Epidermal melanocyte (primary cell): ENCODE results near the gene FBXW7.

Experiments used
- DNase-seq: peaks from one replicate; pipeline ENCODE4 v3.0.0; 2011; ENCODE audit warnings: low spot score; ENCODE audit not compliant: insufficient read length

Gene FBXW7

DNA sequence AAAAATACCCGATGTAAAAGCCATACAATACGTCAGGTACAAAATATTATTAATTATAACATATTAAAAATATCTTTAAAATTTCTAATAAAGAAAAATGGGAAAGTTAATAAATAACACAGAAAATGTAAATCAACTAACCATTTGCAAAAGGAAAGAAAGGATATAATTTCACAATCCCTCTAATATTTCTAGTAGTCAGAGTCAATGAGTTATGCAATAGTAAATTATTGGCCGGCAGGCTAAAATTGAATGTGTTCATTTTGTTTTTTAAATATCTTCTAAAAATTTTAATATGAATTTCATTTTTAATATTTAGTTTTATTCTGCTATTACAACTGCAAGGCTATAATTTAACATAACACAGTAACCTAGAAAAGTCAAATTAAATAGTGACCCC lies 155.7 kb downstream of the FBXW7 start:
- no peak for DNase-seq

DNA sequence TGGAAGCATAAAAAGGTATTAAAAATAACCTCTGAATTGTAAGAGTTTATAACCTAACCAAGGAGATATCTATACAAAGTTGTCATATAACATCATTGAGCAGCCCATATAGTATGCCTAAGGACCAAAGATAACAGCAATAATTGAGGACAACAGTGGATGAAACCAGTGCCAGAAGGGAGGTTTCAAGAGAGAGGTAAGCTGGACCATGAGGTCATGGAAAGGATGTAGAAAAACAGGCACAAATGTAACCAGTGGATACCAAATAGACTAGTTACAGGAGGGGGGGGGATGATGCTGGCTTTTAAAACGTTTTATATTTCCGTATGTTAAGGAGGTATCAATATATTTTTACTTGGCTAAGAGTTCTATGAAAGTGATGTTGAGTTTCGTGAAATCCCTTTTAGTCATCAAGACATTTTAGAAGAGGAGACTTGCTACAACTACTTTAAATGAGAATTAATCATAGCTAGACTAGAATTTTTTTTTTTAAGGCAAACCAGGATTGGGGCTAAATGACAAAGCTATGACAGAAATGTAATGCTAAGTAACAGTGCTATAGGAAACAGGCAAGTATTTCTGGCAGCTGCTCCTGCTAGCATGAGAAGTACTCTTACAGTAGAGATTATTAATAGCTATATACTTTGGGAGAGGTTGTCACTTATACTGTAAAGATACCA lies 161.1 kb downstream of the FBXW7 start:
- DNase-seq = no peak

GRCh38 chr4:152374153-152374552 lies 161.7 kb downstream of the FBXW7 start:
- DNase-seq = no peak

DNA sequence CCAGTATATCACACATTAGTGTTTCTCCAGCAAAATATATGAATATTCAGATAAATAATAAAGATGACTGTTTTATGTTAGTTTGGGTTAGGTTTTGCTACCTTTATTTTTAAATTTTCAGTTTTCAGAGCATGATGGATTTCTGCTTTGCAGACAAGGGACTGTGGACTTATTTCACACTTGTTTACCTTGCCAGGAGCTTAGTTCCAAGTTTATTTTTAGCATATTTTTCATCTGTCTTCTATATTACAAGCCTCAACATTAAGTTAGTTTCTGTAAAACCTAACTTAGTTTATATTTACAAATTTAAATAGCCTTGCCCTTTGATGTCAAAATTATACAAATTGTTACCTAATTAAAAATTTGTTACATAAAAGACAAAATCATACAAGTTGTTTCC lies 163.4 kb downstream of the FBXW7 start:
- DNase-seq = no peak

GRCh38 chr4:152369902-152370295 lies 166.0 kb downstream of the FBXW7 start:
- no peak for DNase-seq

DNA sequence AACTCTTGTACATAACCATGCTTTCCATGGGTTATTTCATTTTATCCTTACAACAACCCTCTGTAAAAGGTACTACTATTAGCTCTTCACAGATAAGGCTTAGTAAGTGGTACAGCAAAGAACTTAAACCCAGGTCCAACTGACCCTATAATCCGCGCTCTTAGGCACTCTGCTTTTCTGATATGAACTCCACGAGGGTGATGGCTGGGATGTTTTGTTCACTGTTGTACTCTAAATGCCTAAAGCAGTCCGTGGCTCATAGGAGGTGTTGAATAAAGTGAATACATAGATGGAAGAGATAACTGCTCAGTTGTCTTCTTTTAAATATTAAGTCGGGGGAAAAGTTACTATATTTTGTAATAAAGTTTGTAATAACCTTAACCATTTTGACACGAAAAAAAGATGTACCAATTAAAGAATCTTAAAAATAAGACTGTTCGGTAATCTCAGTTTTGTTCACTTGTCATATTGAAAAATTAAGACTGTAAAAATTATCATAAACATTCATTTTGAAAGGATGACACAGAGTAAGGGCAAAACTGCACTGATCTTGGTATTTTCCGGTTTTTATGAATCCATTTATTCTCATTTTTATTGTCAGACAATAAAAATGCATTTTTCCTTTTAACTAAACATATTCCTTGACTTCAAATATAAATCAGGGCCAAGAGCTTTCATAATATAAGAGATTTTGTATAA lies 166.5 kb downstream of the FBXW7 start:
- no peak for DNase-seq

DNA sequence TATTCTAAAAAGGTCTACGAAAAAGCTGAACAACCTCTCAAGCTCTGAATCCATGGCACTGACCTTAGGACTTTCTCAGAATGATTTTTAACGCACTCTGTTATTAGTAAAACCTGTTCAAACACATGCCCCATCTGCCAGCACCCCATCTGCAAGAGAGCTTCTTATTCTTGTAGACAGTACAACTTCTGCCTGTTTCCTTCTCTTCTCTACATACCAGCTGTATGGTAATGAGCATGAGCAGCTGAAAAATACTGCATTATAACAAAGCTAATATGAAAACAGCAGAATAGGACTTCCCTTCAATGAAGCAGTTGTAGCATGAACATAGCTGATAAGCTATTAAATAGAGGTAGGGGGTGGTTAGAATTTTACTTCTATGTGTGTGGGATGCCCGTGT lies 167.9 kb downstream of the FBXW7 start:
- DNase-seq = no peak

- no peak for DNase-seq
These were observed 171.0 kb downstream of the FBXW7 start for GRCh38 chr4:152364883-152365282.

GRCh38 chr4:152364383-152364782 lies 171.5 kb downstream of the FBXW7 start:
- DNase-seq = no peak

DNA sequence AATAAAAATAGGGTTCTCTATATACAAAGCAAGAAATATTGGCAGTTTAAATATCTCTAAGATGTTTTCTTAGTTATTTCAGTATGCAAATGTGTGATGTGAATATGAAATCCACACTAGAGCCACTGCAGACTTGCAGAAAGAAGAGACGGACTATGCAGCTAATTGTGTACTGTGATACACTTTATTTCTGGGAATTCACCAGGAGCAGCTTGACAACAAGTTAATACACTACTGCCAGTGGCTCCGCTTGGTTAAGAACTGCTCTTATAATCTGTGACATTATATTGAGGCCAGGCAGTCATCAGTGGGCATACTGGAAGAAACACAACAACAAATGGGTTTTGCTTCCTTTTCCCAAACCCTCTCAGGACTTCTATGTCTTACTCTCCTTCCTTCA lies 172.0 kb downstream of the FBXW7 start:
- no peak for DNase-seq

- DNase-seq = no peak
These were observed 172.8 kb downstream of the FBXW7 start for GRCh38 chr4:152363086-152363485.

DNA sequence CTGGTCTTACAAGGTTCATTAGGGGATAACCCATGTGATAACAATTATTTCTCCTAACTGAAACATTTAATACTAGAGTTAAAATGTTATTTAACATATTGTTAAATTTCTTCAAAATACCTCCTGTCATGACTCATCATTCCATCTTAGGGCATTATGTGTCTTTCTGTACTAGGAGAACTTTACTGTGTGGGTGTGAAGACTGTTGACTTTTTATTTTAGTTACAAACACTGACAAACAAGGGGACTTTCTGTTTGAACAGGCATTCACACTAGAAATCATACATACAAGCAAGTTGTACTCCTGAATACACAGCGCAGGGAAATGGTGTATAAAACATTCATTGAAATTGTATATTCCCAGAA lies 175.9 kb downstream of the FBXW7 start:
- no peak for DNase-seq

- DNase-seq = no peak
These were observed 176.5 kb downstream of the FBXW7 start for GRCh38 chr4:152359208-152360044.

DNA sequence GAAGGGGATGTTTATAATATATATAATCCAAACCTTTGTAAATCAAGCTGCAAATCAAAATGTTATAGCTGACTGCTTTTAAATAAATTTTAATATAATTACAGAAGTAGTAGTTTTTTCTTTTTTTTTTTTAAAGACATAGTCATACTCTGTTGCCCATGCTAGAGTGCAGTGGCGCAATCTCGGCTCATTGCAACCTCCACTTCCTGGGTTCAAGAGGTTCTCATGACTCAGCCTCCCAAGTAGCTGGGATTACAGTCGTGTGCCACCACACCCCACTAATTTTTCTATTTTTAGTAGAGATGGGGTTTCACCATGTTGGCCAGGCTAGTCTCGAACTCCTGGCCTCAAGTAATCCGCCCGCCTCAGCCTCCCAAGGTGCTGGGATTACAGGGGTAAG lies 178.7 kb downstream of the FBXW7 start:
- DNase-seq = no peak

DNA sequence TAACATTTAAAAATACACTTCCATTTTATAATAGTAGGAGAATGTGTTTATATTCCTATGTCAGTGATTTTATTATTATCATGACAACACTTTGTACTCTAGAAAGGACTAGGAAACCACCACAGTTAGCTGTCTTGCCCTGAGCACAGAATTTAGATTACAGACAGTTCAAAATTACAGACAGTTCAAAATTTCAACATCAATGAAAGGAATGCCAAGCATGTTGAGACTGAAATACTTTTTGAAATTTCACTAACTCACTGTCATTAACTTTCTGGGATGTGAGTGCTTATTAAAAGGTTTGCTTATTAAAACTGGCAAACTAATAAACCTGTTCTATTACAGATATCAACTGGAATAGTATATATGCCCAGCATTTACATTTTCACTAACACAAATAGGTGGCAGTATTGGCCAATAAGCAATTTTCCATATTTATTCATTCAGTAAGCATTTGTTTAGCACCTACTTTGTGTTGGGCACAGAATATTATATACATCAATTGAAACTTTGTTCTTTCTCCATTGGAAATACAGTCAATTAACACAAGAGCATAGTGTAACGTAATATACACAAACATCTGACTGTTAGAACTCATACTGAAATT lies 179.4 kb downstream of the FBXW7 start:
- DNase-seq = no peak

DNA sequence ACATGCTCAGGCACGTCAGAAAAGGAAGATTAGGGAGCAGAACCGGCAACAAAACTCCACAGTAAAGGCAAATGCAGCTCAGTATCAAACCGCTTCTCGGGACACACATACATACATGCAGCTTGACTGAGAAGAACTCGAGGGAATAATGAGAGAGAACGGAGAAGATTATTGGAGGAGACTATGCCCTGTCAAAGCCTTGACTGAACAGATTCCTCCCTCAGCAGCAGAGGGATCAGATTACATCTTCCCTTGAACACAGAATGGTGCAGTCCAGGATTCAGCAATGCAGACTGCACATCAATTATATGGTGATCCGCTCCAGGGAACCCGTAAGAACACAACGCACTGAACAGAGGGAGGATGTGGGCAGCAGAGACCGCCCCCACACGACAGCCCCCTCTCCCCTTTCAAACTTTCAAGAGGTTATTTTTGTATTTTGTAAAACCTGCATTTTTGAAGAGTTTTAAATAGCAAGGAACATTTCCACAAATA lies 183.2 kb downstream of the FBXW7 start:
- peak; percentile 57 for DNase-seq

DNA sequence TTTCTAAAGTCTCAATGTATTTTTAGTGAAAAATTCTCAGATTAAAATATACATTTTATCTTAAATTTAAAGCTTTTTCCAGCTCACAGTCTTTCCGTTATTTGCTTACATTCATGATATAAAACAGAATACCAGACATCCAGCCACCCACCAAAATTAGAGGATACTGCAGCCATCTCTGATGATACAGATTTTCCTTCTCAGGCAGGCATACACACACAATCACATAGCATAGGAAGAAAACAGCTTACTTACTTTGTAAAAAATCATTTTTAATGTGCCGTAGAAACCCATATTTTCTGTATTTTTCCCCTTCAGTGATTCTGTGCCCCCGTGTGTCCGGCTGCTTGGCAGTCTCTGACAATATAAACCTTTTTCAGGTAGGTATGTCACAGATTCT lies 183.7 kb downstream of the FBXW7 start:
- no peak for DNase-seq

DNA sequence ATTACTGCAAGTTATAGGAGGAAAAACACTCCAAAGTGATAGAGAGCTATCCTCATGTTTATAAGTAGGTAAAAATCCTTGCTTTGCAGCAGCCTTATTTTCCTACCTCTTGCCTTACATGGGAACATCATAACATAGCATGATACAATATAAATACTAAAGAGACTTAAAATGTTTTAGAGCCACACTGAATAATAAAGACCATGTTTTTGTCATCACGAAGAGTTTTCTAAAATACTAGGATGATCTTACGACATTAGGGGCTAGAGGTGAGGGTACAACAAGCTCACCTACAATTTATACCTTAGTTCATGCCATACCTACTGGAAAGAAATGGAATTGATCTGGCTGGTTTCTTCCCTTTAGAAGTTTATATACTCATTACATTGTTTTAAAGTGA lies 184.8 kb downstream of the FBXW7 start:
- no peak for DNase-seq

DNA sequence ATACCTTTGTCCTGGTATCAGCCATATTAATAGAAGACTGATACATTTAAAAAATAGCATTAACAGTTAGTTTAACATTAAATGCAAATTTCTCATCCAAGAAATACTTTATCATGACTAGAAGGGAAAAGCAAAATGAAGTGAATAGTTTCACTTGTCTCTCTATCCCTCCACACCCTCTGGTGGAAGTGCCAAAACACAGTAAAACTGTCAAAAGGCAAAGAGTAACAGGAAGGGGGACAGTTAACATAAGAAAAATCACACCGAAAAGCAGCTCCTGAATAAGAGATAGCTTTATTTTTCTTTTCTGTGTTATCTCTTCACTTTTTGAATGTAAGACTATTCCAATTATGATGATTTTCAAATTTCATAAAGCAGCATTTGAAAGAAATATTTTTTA lies 187.2 kb downstream of the FBXW7 start:
- DNase-seq = no peak

DNA sequence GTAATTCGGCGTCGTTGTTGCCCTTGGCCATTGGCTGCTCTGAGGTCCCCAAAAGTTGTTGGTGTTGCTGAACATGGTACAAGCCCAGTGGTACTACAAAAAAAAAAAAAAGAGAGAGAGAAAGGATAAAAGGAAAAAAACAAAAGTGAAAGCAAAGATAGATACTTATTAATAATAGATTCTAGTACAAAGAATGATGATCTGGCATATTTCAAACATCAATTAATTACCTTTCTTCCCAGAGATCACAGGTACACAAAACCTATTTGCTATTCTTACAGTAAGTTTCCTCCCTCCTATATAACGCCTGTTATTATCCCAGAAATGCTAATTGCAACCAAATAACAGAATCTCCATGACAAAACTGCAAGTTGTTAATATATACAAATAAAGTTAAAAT lies 188.9 kb downstream of the FBXW7 start:
- no peak for DNase-seq

GRCh38 chr4:152346526-152346925 lies 189.4 kb downstream of the FBXW7 start:
- DNase-seq = no peak

DNA sequence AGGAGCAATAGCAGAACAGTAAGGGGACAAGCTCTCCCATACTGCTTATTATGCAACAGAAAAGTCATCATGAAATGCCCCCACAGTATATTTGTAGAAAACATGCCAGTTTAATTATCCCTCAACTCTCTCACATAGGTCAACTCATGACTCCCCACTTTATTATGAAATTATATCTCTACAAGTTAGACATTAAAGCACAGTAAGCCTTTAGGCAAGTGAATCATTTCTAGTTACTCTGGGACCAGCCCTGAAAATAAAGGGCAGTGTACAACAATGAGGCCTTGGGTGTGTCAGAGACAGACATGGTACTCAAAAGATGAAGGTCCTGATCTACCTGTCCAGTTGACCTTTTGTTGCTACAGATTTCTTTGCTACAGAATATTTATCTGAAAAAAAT lies 191.9 kb downstream of the FBXW7 start:
- DNase-seq = no peak
